Raji (cell line): ENCODE data around the gene RCAN2.

ENCODE experiments used
- POLR2A ChIP-seq: IDR thresholded peaks from 2 replicates; pipeline ENCODE4 v1.6.1; 2011; ENCODE audit warnings: low read depth, low read length, control low read depth; ENCODE audit not compliant: insufficient read depth

RCAN2 gene

GRCh38 chr6:46491201-46491627, at the start of gene RCAN2:
TSS of gene RCAN2 (minus strand) at chr6:46491449.
- TF ChIP-seq POLR2A: no peak

- TF ChIP-seq POLR2A: no peak
These were observed 48.6 kb upstream of the RCAN2 start for GRCh38 chr6:46539866-46540265.

- no peak for TF ChIP-seq POLR2A
These were observed 47.7 kb upstream of the RCAN2 start for GRCh38 chr6:46538800-46539480.

- TF ChIP-seq POLR2A: no peak
These were observed 39.6 kb upstream of the RCAN2 start for GRCh38 chr6:46530896-46531295.

GRCh38 chr6:46528961-46529750, 37.9 kb upstream of the RCAN2 start:
- no peak for TF ChIP-seq POLR2A

- TF ChIP-seq POLR2A: no peak
These were observed 35.4 kb upstream of the RCAN2 start for GRCh38 chr6:46526607-46527006.

- TF ChIP-seq POLR2A: no peak
These were observed 34.3 kb upstream of the RCAN2 start for GRCh38 chr6:46525583-46525982.

- no peak for TF ChIP-seq POLR2A
These were observed 30.3 kb upstream of the RCAN2 start for GRCh38 chr6:46521464-46521971.

GRCh38 chr6:46517202-46517601, 26.0 kb upstream of the RCAN2 start:
- no peak for TF ChIP-seq POLR2A

- TF ChIP-seq POLR2A: no peak
These were observed 22.3 kb upstream of the RCAN2 start for GRCh38 chr6:46513533-46513932.

GRCh38 chr6:46511320-46511719, 20.1 kb upstream of the RCAN2 start:
- TF ChIP-seq POLR2A: no peak

GRCh38 chr6:46510651-46511050, 19.4 kb upstream of the RCAN2 start:
- TF ChIP-seq POLR2A: no peak

- TF ChIP-seq POLR2A: no peak
These were observed 18.8 kb upstream of the RCAN2 start for GRCh38 chr6:46509981-46510510.

GRCh38 chr6:46509063-46509462, 17.8 kb upstream of the RCAN2 start:
- TF ChIP-seq POLR2A: no peak

- TF ChIP-seq POLR2A: no peak
These were observed 16.2 kb upstream of the RCAN2 start for GRCh38 chr6:46507426-46507825.

- TF ChIP-seq POLR2A: no peak
These were observed 14.7 kb upstream of the RCAN2 start for GRCh38 chr6:46505693-46506512.

- TF ChIP-seq POLR2A: no peak
These were observed 13.0 kb upstream of the RCAN2 start for GRCh38 chr6:46504242-46504641.
